SK-N-SH (cell line): ENCODE measurements around the gene MAPKAPK3. TPM values are rescaled to one million over a fixed set of nuclear protein-coding genes. Genes with fewer than 3 reads are reported as not detected.

Source experiments
- CTCF ChIA-PET: fragments of 300-600, 350-600 bp; formaldehyde crosslinking; extraction: SDS; loops from one replicate; lab custom pipeline; 2021; lab: Yijun Ruan, JAX
- POLR2A ChIA-PET: fragments of 350-600 bp; sonication (Branson Sonifier 250); formaldehyde crosslinking; extraction: SDS; loops from one replicate; lab custom pipeline; 2020; ENCODE audit warnings: antibody characterized with exemption, inconsistent platforms; lab: Yijun Ruan, JAX
- DNase-seq: peaks from one replicate; pipeline ENCODE4 v3.0.0; 2012
- H2AFZ ChIP-seq: fragments of 200-600 bp; sonication (generic); 2 replicates; pipeline ENCODE4 v1.8.1; 2016; ENCODE audit warnings: antibody characterized with exemption, mild to moderate bottlenecking, low read depth
- H3F3A ChIP-seq: fragments of 200-600 bp; sonication (generic); replicated peaks from 2 replicates; pipeline ENCODE3; 2016; ENCODE audit warnings: antibody characterized with exemption, mild to moderate bottlenecking; ENCODE audit not compliant: insufficient read depth
- H3K27ac ChIP-seq, 2 experiments: fragments of 200-500 bp in 1 of 2; fragments of 200-600 bp in 1 of 2; sonication (Bioruptor generic) in 1 of 2; sonication (generic), shearing (Covaris generic) in 1 of 2; 2 replicates each; pipeline versions ENCODE4 v1.5.1 to v1.6.1; 2014 to 2016; ENCODE audit warnings: low read depth in 2 of 2, inconsistent platforms in 1 of 2, low read length in 1 of 2, mild to moderate bottlenecking in 1 of 2, mixed read lengths in 1 of 2
- H3K27me3 ChIP-seq: fragments of 200-600 bp; sonication (generic), shearing (Covaris generic); 2 replicates; pipeline ENCODE4 v1.6.1; 2016; ENCODE audit warnings: mixed run types; ENCODE audit not compliant: insufficient read depth
- H3K36me3 ChIP-seq, 2 experiments: fragments of 200-500 bp in 1 of 2; fragments of 200-600 bp in 1 of 2; sonication (Bioruptor generic) in 1 of 2; sonication (generic) in 1 of 2; replicated peaks in 1 of 2; 2 replicates each; pipeline versions ENCODE3 to v1.5.1; 2014 to 2016; ENCODE audit warnings: low read length in 1 of 2, mild to moderate bottlenecking in 1 of 2; ENCODE audit not compliant: insufficient read depth in 2 of 2, control insufficient read depth in 1 of 2
- H3K4me1 ChIP-seq, 2 experiments: fragments of 200-500 bp in 1 of 2; fragments of 200-600 bp in 1 of 2; sonication (Bioruptor generic) in 1 of 2; sonication (generic), shearing (Covaris generic) in 1 of 2; 2 replicates each; pipeline versions ENCODE4 v1.5.1 to v1.6.1; 2014 to 2016; ENCODE audit warnings: low read depth in 1 of 2, low read length in 1 of 2, mixed run types in 1 of 2; ENCODE audit not compliant: insufficient read depth in 2 of 2, control insufficient read depth in 1 of 2
- H3K4me2 ChIP-seq: fragments of 200-600 bp; sonication (generic), shearing (Covaris generic); 2 replicates; pipeline ENCODE4 v1.6.1; 2017; ENCODE audit warnings: mixed run types
- H3K4me3 ChIP-seq, 2 experiments: fragments of 200-500 bp in 1 of 2; fragments of 200-600 bp in 1 of 2; sonication (Bioruptor generic) in 1 of 2; sonication (generic), shearing (Covaris generic) in 1 of 2; 2 replicates each; pipeline versions ENCODE4 v1.5.1 to v1.8.1; 2014 to 2016; ENCODE audit warnings: low read depth in 2 of 2, inconsistent platforms in 1 of 2, low read length in 1 of 2, mild to moderate bottlenecking in 1 of 2, mixed read lengths in 1 of 2, moderate library complexity in 1 of 2
- H3K79me2 ChIP-seq: fragments of 200-600 bp; sonication (generic); 2 replicates; pipeline ENCODE4 v1.8.1; 2017; ENCODE audit warnings: mild to moderate bottlenecking; ENCODE audit not compliant: insufficient read depth
- H3K9ac ChIP-seq: fragments of 200-600 bp; sonication (generic); 2 replicates; pipeline ENCODE4 v1.6.1; 2017; ENCODE audit warnings: mixed run types
- H3K9me2 ChIP-seq: fragments of 200-600 bp; sonication (generic); 2 replicates; pipeline ENCODE4 v1.6.1; 2017; ENCODE audit warnings: mixed run types
- H3K9me3 ChIP-seq: fragments of 200-600 bp; sonication (generic); 2 replicates; pipeline ENCODE4 v1.6.1; 2017; ENCODE audit warnings: mixed run types, mild to moderate bottlenecking, moderate library complexity
- H4K20me1 ChIP-seq: fragments of 200-600 bp; sonication (generic); 2 replicates; pipeline ENCODE4 v1.6.1; 2017; ENCODE audit warnings: mild to moderate bottlenecking, mixed run types; ENCODE audit not compliant: insufficient read depth
- CHD2 ChIP-seq: fragments of 150-350 bp; IDR thresholded peaks from 2 replicates; pipeline ENCODE4 v1.6.1; 2018; ENCODE audit warnings: low read length; ENCODE audit not compliant: partially characterized antibody
- ELF1 ChIP-seq: IDR thresholded peaks from 2 replicates; pipeline ENCODE4 v1.4.0; 2012
- EP300 ChIP-seq, 2 experiments: IDR thresholded peaks; 2 replicates each; pipeline versions ENCODE4 v1.4.0 to v1.6.1; 2012; ENCODE audit warnings: borderline replicate concordance in 1 of 2, low read depth in 1 of 2, low read length in 1 of 2
- EZH2phosphoT487 ChIP-seq: fragments of 200-600 bp; sonication (generic); IDR thresholded peaks from 2 replicates; pipeline ENCODE4 v1.6.1; 2017; ENCODE audit warnings: low read depth, mixed run types, mild to moderate bottlenecking, antibody characterized with exemption, moderate library complexity, borderline replicate concordance
- FOXJ3 ChIP-seq: sonication (generic); formaldehyde crosslinking; IDR thresholded peaks from 2 replicates; pipeline ENCODE4 v1.5.1; 2020; ENCODE audit warnings: mild to moderate bottlenecking, missing genetic modification reagents
- GABPA ChIP-seq: IDR thresholded peaks from 2 replicates; pipeline ENCODE4 v1.4.0; 2012; ENCODE audit warnings: low read depth, mild to moderate bottlenecking
- GATA2 ChIP-seq: sonication (generic); formaldehyde crosslinking; IDR thresholded peaks from 2 replicates; pipeline ENCODE4 v1.5.0; 2020; ENCODE audit warnings: mild to moderate bottlenecking, missing genetic modification reagents
- MEF2A ChIP-seq: IDR thresholded peaks from 2 replicates; pipeline ENCODE4 v1.4.0; 2012; ENCODE audit warnings: low read depth, borderline replicate concordance
- MXI1 ChIP-seq: IDR thresholded peaks from 2 replicates; pipeline ENCODE4 v1.6.1; 2012; ENCODE audit warnings: mild to moderate bottlenecking, low read depth, low read length, improper control_type of control experiment
- POLR2AphosphoS5 ChIP-seq: IDR thresholded peaks from 2 replicates; pipeline ENCODE4 v1.6.1; 2012; ENCODE audit warnings: low read depth, low read length
- RAD21 ChIP-seq: IDR thresholded peaks from 2 replicates; pipeline ENCODE4 v1.6.1; 2012; ENCODE audit warnings: mild to moderate bottlenecking, low read length
- RCOR1 ChIP-seq: fragments of 150-350 bp; IDR thresholded peaks from 2 replicates; pipeline ENCODE4 v1.6.1; 2017; ENCODE audit warnings: antibody characterized with exemption, low read length
- RXRA ChIP-seq: IDR thresholded peaks from 2 replicates; pipeline ENCODE4 v1.4.0; 2012; ENCODE audit warnings: low read depth, mild to moderate bottlenecking, borderline replicate concordance
- SIN3A ChIP-seq: IDR thresholded peaks from 2 replicates; pipeline ENCODE4 v1.6.1; 2012; ENCODE audit warnings: low read depth, mild to moderate bottlenecking, low read length, moderate library complexity, borderline replicate concordance
- TAF1 ChIP-seq: IDR thresholded peaks from 2 replicates; pipeline ENCODE4 v1.6.1; 2012; ENCODE audit warnings: low read depth, mild to moderate bottlenecking, low read length, moderate library complexity, borderline replicate concordance
- TCF12 ChIP-seq: IDR thresholded peaks from 2 replicates; pipeline ENCODE4 v1.4.0; 2012
- YY1 ChIP-seq: IDR thresholded peaks from 2 replicates; pipeline ENCODE4 v1.4.0; 2012; ENCODE audit warnings: low read depth, mild to moderate bottlenecking
- WGBS: methylation state at CpG from one replicate; pipeline ENCODE4 v1.1.6; 2017; ENCODE audit warnings: low lambda C conversion rate; 5-methylcytosine and 5-hydroxymethylcytosine counted together
- polyA plus RNA-seq, 3 experiments: library from polyadenylated mRNA; depleted of rRNA; stranded (reverse); fragments of >200 nt; gene quantifications; 2 replicates each; pipeline ENCODE4 v1.2.3, GENCODE V29; 2012
- TF ChIP-seq, protein P1 (sequence below): IDR thresholded peaks from 2 replicates; pipeline ENCODE4 v1.4.0; 2012; ENCODE audit warnings: low read depth
- TF ChIP-seq, protein P2 (sequence below): IDR thresholded peaks from 2 replicates; pipeline ENCODE4; 2012
- TF ChIP-seq, protein P3 (sequence below): IDR thresholded peaks from 2 replicates; pipeline ENCODE4 v1.6.1; 2012; ENCODE audit warnings: mild to moderate bottlenecking, low read depth, low read length, moderate library complexity
- TF ChIP-seq, protein P4 (sequence below): fragments of 150-350 bp; IDR thresholded peaks from 2 replicates; pipeline ENCODE4 v1.6.1; 2016; ENCODE audit warnings: mild to moderate bottlenecking, low read depth, low read length
- TF ChIP-seq, protein P5 (sequence below): IDR thresholded peaks from 2 replicates; pipeline ENCODE4 v1.4.0; 2012; ENCODE audit warnings: low read depth, borderline replicate concordance
- TF ChIP-seq, protein P6 (sequence below): fragments of 150-350 bp; IDR thresholded peaks from 2 replicates; pipeline ENCODE4 v1.6.1; 2017; ENCODE audit warnings: antibody characterized with exemption, low read length, low read depth, borderline replicate concordance

Gene MAPKAPK3
- polyA plus RNA-seq, 1 of the 3 experiments (the other 2 are of a cell fraction) = 29.4 TPM

DNA sequence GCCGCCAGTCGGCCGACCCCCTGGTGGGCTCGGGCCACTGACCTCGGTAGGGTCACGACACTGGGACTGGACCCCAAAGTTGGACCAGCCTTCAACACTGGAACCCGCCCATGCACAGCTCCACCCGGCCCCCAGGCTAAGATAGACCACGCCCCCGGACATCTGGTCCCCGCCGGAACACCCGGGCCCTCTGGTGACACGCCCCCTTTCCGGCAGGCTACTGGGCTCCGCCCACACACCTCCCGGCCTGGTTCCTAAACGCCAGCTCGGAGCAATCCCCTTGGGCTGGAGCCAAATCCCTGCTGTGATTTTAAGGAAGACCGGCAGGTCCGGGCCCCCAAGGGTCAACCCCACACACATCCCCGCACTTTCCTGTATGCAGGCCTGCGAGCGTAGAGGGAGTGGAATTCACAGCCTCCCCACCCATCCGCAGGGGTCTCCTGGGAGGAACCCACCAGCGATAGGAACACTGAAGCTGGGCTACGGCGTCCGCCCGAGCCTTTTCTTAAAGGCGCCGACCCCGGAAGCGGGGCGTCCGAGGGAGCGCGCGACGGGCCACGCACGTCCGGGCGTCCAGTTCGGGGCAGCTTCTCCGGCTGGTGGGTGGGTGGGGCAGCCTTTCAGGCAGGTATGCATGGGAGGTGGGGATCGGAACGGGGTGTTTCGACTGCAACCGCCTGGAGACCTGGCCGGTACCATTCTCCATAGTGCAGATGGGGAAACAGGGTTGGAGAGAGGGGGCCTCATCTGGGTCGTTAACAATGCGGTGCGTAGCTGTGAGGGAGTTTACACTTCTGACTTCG lies 47.8 kb upstream of the MAPKAPK3 start, which contains the start of gene HEMK1:
TSS of gene HEMK1 (plus strand) at position 576 of the 803 bp plus-strand sequence. CDS start 1,583 bp downstream, outside the sequence.
- WGBS = 0% methylated on average over 10 of the region's 55 CpGs
- TF ChIP-seq, protein P1, sequence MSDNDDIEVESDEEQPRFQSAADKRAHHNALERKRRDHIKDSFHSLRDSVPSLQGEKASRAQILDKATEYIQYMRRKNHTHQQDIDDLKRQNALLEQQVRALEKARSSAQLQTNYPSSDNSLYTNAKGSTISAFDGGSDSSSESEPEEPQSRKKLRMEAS = peak; percentile 71
- TF ChIP-seq POLR2AphosphoS5 (peak; percentile 59; the same call in 1 of the 2 replicates), SIN3A (peak; percentile 77), CHD2 (peak; percentile 62), ELF1 (peak; percentile 92), MXI1 (peak; percentile 66; the same call in 1 of the 2 replicates), TCF12 (peak; percentile 32), RAD21 (no peak), YY1 (no peak), GABPA (peak; percentile 98), EZH2phosphoT487 (no peak), EP300 (IDR thresholded peaks at IDR 0.05; ENCODE audit: borderline replicate concordance in 1 of 2, low read depth in 1 of 2, low read length in 1 of 2) (peak in 1 of 2 experiments; percentile 48; a peak in 1 of 4 replicates), FOXJ3 (CRISPR knock-in tag) (no peak), MEF2A (no peak; the same call in 1 of the 2 replicates), RCOR1 (no peak), TAF1 (peak; percentile 85), RXRA (no peak), GATA2 (no peak)
- TF ChIP-seq, protein P2, sequence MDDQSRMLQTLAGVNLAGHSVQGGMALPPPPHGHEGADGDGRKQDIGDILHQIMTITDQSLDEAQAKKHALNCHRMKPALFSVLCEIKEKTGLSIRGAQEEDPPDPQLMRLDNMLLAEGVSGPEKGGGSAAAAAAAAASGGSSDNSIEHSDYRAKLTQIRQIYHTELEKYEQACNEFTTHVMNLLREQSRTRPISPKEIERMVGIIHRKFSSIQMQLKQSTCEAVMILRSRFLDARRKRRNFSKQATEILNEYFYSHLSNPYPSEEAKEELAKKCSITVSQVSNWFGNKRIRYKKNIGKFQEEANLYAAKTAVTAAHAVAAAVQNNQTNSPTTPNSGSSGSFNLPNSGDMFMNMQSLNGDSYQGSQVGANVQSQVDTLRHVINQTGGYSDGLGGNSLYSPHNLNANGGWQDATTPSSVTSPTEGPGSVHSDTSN = 0 out of 2 replicates have a peak, but pooled peaks have one; percentile 28
- TF ChIP-seq, protein P3, sequence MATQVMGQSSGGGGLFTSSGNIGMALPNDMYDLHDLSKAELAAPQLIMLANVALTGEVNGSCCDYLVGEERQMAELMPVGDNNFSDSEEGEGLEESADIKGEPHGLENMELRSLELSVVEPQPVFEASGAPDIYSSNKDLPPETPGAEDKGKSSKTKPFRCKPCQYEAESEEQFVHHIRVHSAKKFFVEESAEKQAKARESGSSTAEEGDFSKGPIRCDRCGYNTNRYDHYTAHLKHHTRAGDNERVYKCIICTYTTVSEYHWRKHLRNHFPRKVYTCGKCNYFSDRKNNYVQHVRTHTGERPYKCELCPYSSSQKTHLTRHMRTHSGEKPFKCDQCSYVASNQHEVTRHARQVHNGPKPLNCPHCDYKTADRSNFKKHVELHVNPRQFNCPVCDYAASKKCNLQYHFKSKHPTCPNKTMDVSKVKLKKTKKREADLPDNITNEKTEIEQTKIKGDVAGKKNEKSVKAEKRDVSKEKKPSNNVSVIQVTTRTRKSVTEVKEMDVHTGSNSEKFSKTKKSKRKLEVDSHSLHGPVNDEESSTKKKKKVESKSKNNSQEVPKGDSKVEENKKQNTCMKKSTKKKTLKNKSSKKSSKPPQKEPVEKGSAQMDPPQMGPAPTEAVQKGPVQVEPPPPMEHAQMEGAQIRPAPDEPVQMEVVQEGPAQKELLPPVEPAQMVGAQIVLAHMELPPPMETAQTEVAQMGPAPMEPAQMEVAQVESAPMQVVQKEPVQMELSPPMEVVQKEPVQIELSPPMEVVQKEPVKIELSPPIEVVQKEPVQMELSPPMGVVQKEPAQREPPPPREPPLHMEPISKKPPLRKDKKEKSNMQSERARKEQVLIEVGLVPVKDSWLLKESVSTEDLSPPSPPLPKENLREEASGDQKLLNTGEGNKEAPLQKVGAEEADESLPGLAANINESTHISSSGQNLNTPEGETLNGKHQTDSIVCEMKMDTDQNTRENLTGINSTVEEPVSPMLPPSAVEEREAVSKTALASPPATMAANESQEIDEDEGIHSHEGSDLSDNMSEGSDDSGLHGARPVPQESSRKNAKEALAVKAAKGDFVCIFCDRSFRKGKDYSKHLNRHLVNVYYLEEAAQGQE = peak; percentile 63
- TF ChIP-seq, protein P4, sequence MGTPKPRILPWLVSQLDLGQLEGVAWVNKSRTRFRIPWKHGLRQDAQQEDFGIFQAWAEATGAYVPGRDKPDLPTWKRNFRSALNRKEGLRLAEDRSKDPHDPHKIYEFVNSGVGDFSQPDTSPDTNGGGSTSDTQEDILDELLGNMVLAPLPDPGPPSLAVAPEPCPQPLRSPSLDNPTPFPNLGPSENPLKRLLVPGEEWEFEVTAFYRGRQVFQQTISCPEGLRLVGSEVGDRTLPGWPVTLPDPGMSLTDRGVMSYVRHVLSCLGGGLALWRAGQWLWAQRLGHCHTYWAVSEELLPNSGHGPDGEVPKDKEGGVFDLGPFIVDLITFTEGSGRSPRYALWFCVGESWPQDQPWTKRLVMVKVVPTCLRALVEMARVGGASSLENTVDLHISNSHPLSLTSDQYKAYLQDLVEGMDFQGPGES = no peak
- TF ChIP-seq, protein P5, sequence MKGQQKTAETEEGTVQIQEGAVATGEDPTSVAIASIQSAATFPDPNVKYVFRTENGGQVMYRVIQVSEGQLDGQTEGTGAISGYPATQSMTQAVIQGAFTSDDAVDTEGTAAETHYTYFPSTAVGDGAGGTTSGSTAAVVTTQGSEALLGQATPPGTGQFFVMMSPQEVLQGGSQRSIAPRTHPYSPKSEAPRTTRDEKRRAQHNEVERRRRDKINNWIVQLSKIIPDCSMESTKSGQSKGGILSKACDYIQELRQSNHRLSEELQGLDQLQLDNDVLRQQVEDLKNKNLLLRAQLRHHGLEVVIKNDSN = peak; percentile 54
- TF ChIP-seq, protein P6, sequence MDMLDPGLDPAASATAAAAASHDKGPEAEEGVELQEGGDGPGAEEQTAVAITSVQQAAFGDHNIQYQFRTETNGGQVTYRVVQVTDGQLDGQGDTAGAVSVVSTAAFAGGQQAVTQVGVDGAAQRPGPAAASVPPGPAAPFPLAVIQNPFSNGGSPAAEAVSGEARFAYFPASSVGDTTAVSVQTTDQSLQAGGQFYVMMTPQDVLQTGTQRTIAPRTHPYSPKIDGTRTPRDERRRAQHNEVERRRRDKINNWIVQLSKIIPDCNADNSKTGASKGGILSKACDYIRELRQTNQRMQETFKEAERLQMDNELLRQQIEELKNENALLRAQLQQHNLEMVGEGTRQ = no peak

More for the DNA sequence above, 47.8 kb upstream of the MAPKAPK3 start, which contains the start of gene HEMK1:
- peak within 1 kb of the TSS; percentile 86 to 96 for H3K27ac ChIP-seq
- H3K36me3 ChIP-seq = peaks cover 4 to 12% of the 10 kb centered on the region in 2 experiments
- ChIA-PET CTCF (interaction anchor here (0.8 to 31.2 kb wide), 8 partner anchors 10 to 820 kb away, joined by 3 to 648 read pairs (median 8); partner anchors contain the start of genes CISH and MAPKAPK3), POLR2A (interaction anchor here (0.6 to 2.6 kb wide), 21 partner anchors 9 to 816 kb away, joined by 3 to 23 read pairs (median 4); partner anchors contain the start of genes CISH, CYB561D2, MANF and NPRL2)
- no peaks in the 10 kb centered on the region for H3K27me3 ChIP-seq
- H3F3A ChIP-seq = no peaks in the 10 kb centered on the region
- peaks cover 9% of the 10 kb centered on the region for H3K79me2 ChIP-seq
- H3K4me1 ChIP-seq = peaks cover 0 to 22% of the 10 kb centered on the region in 2 experiments; a peak in 1 of 4 replicates
- peak within 1 kb of the TSS; percentile 95 for H2AFZ ChIP-seq
- DNase-seq = peak; percentile 99
- peak within 1 kb of the TSS; percentile 71 to 81 for H3K4me3 ChIP-seq
- H3K9ac ChIP-seq = peak within 1 kb of the TSS; percentile 83
- H4K20me1 ChIP-seq = no peaks in the 10 kb centered on the region
- no peaks in the 10 kb centered on the region for H3K9me2 ChIP-seq
- H3K4me2 ChIP-seq = peak within 1 kb of the TSS; percentile 92
- H3K9me3 ChIP-seq = no peaks in the 10 kb centered on the region
